ENCODE measurements around the gene IFNL3. TPM values are rescaled to one million over a fixed set of nuclear protein-coding genes. Genes with fewer than 3 reads are reported as not detected.

IFNL3 gene
- total RNA-seq, 1 donor from 2014 or later, result not detected

DNA sequence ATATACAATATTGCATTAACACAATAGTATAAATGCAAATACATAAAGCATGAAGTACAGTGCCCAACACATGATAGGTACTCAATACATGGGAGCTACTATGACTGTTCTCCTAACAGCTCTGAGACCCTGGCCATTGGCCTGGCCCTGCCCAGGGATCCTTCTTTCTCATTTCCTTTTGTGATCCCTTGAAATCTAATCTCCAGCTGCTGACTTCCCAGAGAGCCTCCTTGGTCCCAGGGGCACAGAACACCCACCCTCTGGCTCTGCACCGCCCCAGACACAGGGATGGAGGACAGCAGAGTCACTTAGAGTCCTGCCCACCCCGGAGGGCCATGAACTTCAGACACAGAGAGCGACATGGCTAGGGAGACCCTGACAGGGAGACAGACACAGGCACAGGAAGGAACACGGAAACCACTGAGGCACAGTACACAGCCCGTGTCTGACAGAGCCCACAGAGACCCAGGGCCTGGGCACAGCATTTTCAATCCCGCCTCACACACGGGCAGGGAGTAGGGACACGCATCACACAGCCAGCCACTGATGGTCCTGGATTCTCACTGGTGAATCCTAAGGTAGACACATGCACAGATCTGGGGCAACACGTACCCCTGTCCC, 36.5 kb downstream of the IFNL3 start:
- Histone ChIP-seq H3K4me2 (ENCODE audit: low read length) (no peak overlapping the region), H3K4me3 (ENCODE audit: insufficient read depth, low read depth, low read length) (no peak overlapping the region), H3K4me1 (ENCODE audit: insufficient read depth, low read length) (no peaks in the 10 kb centered on the region), H2AFZ (ENCODE audit: low read depth, low read length) (no peak overlapping the region), H3K79me2 (ENCODE audit: insufficient read depth, low read length) (no peaks in the 10 kb centered on the region), H4K20me1 (ENCODE audit: insufficient read depth, low read length) (no peaks in the 10 kb centered on the region), H3K27me3 (ENCODE audit: insufficient read depth, low read length) (peaks cover 13% of the 10 kb centered on the region), H3K36me3 (ENCODE audit: insufficient read depth, low read length) (no peaks in the 10 kb centered on the region), H3K9me3 (ENCODE audit: insufficient read depth, low read depth, low read length) (no peaks in the 10 kb centered on the region), H3K9ac (ENCODE audit: low read length) (no peak overlapping the region), H3K27ac (ENCODE audit: low read depth, low read length) (no peak overlapping the region)
- TF ChIP-seq, protein P1, sequence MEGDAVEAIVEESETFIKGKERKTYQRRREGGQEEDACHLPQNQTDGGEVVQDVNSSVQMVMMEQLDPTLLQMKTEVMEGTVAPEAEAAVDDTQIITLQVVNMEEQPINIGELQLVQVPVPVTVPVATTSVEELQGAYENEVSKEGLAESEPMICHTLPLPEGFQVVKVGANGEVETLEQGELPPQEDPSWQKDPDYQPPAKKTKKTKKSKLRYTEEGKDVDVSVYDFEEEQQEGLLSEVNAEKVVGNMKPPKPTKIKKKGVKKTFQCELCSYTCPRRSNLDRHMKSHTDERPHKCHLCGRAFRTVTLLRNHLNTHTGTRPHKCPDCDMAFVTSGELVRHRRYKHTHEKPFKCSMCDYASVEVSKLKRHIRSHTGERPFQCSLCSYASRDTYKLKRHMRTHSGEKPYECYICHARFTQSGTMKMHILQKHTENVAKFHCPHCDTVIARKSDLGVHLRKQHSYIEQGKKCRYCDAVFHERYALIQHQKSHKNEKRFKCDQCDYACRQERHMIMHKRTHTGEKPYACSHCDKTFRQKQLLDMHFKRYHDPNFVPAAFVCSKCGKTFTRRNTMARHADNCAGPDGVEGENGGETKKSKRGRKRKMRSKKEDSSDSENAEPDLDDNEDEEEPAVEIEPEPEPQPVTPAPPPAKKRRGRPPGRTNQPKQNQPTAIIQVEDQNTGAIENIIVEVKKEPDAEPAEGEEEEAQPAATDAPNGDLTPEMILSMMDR (IDR thresholded peaks at IDR 0.05; ENCODE audit: insufficient read depth, low read depth, low read length), result no peak
- TF ChIP-seq EZH2 (IDR thresholded peaks at IDR 0.05; ENCODE audit: insufficient read depth, low read length), result no peak
- H3K27ac Mint-ChIP-seq (ENCODE audit: unreplicated experiment), result no peak overlapping the region
- peaks cover 2% of the 10 kb centered on the region for H3K4me1 Mint-ChIP-seq (ENCODE audit: low read depth, unreplicated experiment)
- no peak for FAIRE-seq
- H3K27me3 Mint-ChIP-seq (ENCODE audit: low read depth, unreplicated experiment), result peaks cover 28% of the 10 kb centered on the region
- no peaks in the 10 kb centered on the region for H3K36me3 Mint-ChIP-seq (ENCODE audit: low read depth, unreplicated experiment)
- H3K9me3 Mint-ChIP-seq (ENCODE audit: unreplicated experiment), result no peaks in the 10 kb centered on the region
- no peak for DNase-seq (ENCODE audit: low read depth)
- no peak overlapping the region for H3K4me3 Mint-ChIP-seq (ENCODE audit: unreplicated experiment)

DNA sequence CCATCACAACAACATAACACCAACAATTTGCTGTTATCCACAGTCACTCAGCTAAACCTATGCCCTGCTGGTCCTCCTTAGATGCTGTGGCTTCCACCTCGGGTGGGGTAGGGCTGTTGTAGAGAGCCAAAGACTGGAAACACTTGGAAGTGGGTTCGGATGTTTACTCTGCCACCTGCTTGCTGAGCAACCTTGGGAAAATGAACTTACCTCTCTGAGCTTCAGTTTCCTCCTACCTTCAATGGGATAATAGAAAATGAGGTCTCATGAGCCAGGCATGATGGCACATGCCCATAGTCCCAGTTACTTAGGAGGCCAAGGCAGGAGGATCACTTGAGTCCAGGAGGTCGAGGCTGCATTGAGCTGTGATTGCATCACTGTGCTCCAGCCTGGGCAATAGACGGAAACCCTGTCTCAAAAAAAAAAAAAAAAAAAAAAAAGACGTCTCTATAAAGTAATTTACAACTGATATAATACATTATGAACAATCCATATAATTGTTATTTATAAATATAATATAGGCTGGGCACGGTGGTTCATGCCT, 37.4 kb downstream of the IFNL3 start:
- H3K79me2 ChIP-seq (ENCODE audit: insufficient read depth, low read length), result no peaks in the 10 kb centered on the region
- peaks cover 37% of the 10 kb centered on the region for H3K27me3 Mint-ChIP-seq (ENCODE audit: low read depth, unreplicated experiment)
- no peak overlapping the region for H3K4me2 ChIP-seq (ENCODE audit: low read length)
- TF ChIP-seq EZH2 (IDR thresholded peaks at IDR 0.05; ENCODE audit: insufficient read depth, low read length), result no peak
- TF ChIP-seq, protein P1 (IDR thresholded peaks at IDR 0.05; ENCODE audit: insufficient read depth, low read depth, low read length), result no peak
- no peak overlapping the region for H3K4me3 ChIP-seq (ENCODE audit: insufficient read depth, low read depth, low read length)
- H3K27me3 ChIP-seq (ENCODE audit: insufficient read depth, low read length), result peaks cover 19% of the 10 kb centered on the region
- FAIRE-seq (no peak), DNase-seq (ENCODE audit: low read depth) (no peak)
- no peaks in the 10 kb centered on the region for H3K9me3 Mint-ChIP-seq (ENCODE audit: unreplicated experiment)
- no peak overlapping the region for H2AFZ ChIP-seq (ENCODE audit: low read depth, low read length)
- no peak overlapping the region for H3K27ac Mint-ChIP-seq (ENCODE audit: unreplicated experiment)
- H3K4me1 ChIP-seq (ENCODE audit: insufficient read depth, low read length), result no peaks in the 10 kb centered on the region
- H3K4me1 Mint-ChIP-seq (ENCODE audit: low read depth, unreplicated experiment), result peaks cover 2% of the 10 kb centered on the region
- H3K36me3 ChIP-seq (ENCODE audit: insufficient read depth, low read length), result no peaks in the 10 kb centered on the region
- no peak overlapping the region for H3K4me3 Mint-ChIP-seq (ENCODE audit: unreplicated experiment)
- H3K9me3 ChIP-seq (ENCODE audit: insufficient read depth, low read depth, low read length), result no peaks in the 10 kb centered on the region
- no peaks in the 10 kb centered on the region for H3K36me3 Mint-ChIP-seq (ENCODE audit: low read depth, unreplicated experiment)
- no peaks in the 10 kb centered on the region for H4K20me1 ChIP-seq (ENCODE audit: insufficient read depth, low read length)
- H3K9ac ChIP-seq (ENCODE audit: low read length), result no peak overlapping the region
- H3K27ac ChIP-seq (ENCODE audit: low read depth, low read length), result no peak overlapping the region

DNA sequence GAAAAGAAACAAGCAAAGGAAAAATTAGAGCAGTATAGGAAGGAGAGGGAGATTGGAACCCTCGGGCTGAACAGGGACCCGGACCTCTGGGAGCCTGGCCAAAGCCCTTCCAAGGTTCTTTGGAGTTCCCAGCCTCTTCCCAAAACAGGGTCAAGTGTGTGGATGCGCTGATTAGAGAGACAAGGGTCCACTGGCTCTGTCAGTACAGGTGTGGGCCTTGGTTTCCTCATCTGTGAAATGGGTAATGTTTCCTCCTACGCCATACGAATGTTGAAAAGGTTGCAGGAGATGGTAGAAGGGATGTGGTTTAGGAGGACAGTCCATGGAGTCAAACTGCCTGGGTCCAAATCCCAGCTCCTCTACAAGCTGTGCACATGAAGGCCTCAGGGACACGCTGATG, 38.7 kb downstream of the IFNL3 start:
- Histone ChIP-seq H3K27me3 (ENCODE audit: insufficient read depth, low read length) (peaks cover 20% of the 10 kb centered on the region), H3K36me3 (ENCODE audit: insufficient read depth, low read length) (no peaks in the 10 kb centered on the region), H3K9ac (ENCODE audit: low read length) (no peak overlapping the region), H3K27ac (ENCODE audit: low read depth, low read length) (no peak overlapping the region), H2AFZ (ENCODE audit: low read depth, low read length) (no peak overlapping the region), H3K9me3 (ENCODE audit: insufficient read depth, low read depth, low read length) (no peaks in the 10 kb centered on the region), H3K4me2 (ENCODE audit: low read length) (no peak overlapping the region), H3K4me1 (ENCODE audit: insufficient read depth, low read length) (no peaks in the 10 kb centered on the region), H4K20me1 (ENCODE audit: insufficient read depth, low read length) (no peaks in the 10 kb centered on the region), H3K79me2 (ENCODE audit: insufficient read depth, low read length) (no peaks in the 10 kb centered on the region), H3K4me3 (ENCODE audit: insufficient read depth, low read depth, low read length) (no peak overlapping the region)
- Mint-ChIP-seq H3K4me3 (ENCODE audit: unreplicated experiment) (no peak overlapping the region), H3K9me3 (ENCODE audit: unreplicated experiment) (no peaks in the 10 kb centered on the region), H3K27me3 (ENCODE audit: low read depth, unreplicated experiment) (peaks cover 39% of the 10 kb centered on the region), H3K27ac (ENCODE audit: unreplicated experiment) (no peak overlapping the region), H3K4me1 (ENCODE audit: low read depth, unreplicated experiment) (peaks cover 2% of the 10 kb centered on the region), H3K36me3 (ENCODE audit: low read depth, unreplicated experiment) (peaks cover 3% of the 10 kb centered on the region)
- TF ChIP-seq, protein P1 (IDR thresholded peaks at IDR 0.05; ENCODE audit: insufficient read depth, low read depth, low read length), result no peak
- TF ChIP-seq EZH2 (IDR thresholded peaks at IDR 0.05; ENCODE audit: insufficient read depth, low read length), result no peak
- no peak for DNase-seq (ENCODE audit: low read depth)
- no peak for FAIRE-seq

Measured in astrocyte (in vitro differentiated cells and primary cell).